Left forelimb (tissue), 1 donor: ENCODE results near the gene LDLRAD3.

Experiments
- DNase-seq: peaks from one replicate; pipeline ENCODE4 v3.0.0-alpha.2; 2018; ENCODE audit warnings: low spot score

LDLRAD3 gene

GRCh38 chr11:36139767-36140166 is 195.9 kb downstream of the LDLRAD3 start:
- no peak for DNase-seq

GRCh38 chr11:36141196-36141953 is 197.5 kb downstream of the LDLRAD3 start:
- no peak for DNase-seq

GRCh38 chr11:36141956-36142355 is 198.1 kb downstream of the LDLRAD3 start:
- no peak for DNase-seq

- DNase-seq, result no peak
These were observed 198.6 kb downstream of the LDLRAD3 start for GRCh38 chr11:36142439-36142838.

- no peak for DNase-seq
These were observed 199.0 kb downstream of the LDLRAD3 start for GRCh38 chr11:36142879-36143278.

GRCh38 chr11:36146437-36146836 is 202.6 kb downstream of the LDLRAD3 start:
- DNase-seq, result no peak

GRCh38 chr11:36147491-36147890 is 203.6 kb downstream of the LDLRAD3 start:
- no peak for DNase-seq

GRCh38 chr11:36148701-36149100 is 204.8 kb downstream of the LDLRAD3 start:
- DNase-seq, result no peak

- DNase-seq, result no peak
These were observed 205.8 kb downstream of the LDLRAD3 start for GRCh38 chr11:36149538-36150242.

- DNase-seq, result no peak
These were observed 207.1 kb downstream of the LDLRAD3 start for GRCh38 chr11:36150986-36151385.

- no peak for DNase-seq
These were observed 208.2 kb downstream of the LDLRAD3 start for GRCh38 chr11:36151933-36152580.

GRCh38 chr11:36153551-36153950 is 209.7 kb downstream of the LDLRAD3 start:
- DNase-seq, result no peak

GRCh38 chr11:36155124-36155561 is 211.3 kb downstream of the LDLRAD3 start:
- DNase-seq, result no peak

GRCh38 chr11:36155770-36156160 is 211.9 kb downstream of the LDLRAD3 start:
- no peak for DNase-seq

- no peak for DNase-seq
These were observed 212.4 kb downstream of the LDLRAD3 start for GRCh38 chr11:36156161-36156816.

- no peak for DNase-seq
These were observed 213.1 kb downstream of the LDLRAD3 start for GRCh38 chr11:36156817-36157519.

GRCh38 chr11:36160091-36160490 is 216.2 kb downstream of the LDLRAD3 start:
- no peak for DNase-seq

GRCh38 chr11:36161572-36161971 is 217.7 kb downstream of the LDLRAD3 start:
- no peak for DNase-seq

GRCh38 chr11:36162006-36162882 is 218.4 kb downstream of the LDLRAD3 start:
- DNase-seq, result no peak

- no peak for DNase-seq
These were observed 219.1 kb downstream of the LDLRAD3 start for GRCh38 chr11:36162883-36163434.
